HG03025 (cell line): Measurements from ENCODE around the gene KCNMA1.
A peak's percentile ranks its signal among the peaks of the same experiment; 100 is the strongest.

Experiments
- ATAC-seq: cut with Tn5 transposase; IDR thresholded peaks from one replicate; pipeline ENCODE4 v1.9.1; 2021; ENCODE audit warnings: mild to moderate bottlenecking, moderate library complexity; ENCODE audit not compliant: unreplicated experiment, low FRiP score

KCNMA1 gene

GRCh38 chr10:77005871-77006270 lies 631.7 kb downstream of the KCNMA1 start:
- no peak for ATAC-seq

- no peak for ATAC-seq
These were observed 632.6 kb downstream of the KCNMA1 start for GRCh38 chr10:77004917-77005564.

GRCh38 chr10:77002872-77003271 lies 634.7 kb downstream of the KCNMA1 start:
- ATAC-seq = no peak

- ATAC-seq = no peak
These were observed 636.4 kb downstream of the KCNMA1 start for GRCh38 chr10:77001206-77001605.

DNA sequence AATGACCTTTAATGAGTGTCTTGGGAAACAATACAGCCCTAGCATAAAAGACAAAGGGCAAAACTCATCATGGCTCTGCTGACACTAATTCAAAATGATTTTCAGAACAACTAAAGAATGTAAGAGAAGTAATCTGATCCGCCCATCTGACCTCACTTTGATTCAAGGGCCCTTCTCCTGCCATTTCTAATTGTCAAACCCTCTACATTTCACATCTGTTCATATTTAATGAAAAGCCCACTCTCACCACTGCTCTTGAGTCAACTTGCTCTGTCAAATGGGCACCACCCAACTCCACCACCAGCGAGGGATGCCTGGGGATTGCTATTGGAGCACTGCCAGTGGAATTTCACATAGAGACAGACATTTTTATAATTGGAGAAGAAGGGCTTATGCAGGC lies 639.2 kb downstream of the KCNMA1 start:
- no peak for ATAC-seq

DNA sequence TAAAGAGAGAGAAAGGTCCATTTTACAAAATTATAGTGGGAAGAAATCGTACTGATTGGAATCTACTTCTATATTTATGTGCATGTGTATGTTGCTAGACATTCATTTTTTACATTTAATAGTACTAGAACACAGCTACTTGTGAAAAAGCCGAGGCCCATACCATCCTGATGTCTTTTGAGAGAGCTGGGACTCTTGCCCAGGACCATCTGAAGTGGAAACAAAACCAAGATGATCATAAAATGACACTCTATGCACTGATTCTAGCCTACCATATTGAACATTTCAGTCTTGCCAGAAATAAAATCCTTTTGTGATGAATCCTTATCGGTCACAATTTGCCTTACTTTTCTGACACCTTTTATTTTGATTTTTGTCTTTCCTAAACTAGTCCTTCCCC lies 640.0 kb downstream of the KCNMA1 start:
- no peak for ATAC-seq

DNA sequence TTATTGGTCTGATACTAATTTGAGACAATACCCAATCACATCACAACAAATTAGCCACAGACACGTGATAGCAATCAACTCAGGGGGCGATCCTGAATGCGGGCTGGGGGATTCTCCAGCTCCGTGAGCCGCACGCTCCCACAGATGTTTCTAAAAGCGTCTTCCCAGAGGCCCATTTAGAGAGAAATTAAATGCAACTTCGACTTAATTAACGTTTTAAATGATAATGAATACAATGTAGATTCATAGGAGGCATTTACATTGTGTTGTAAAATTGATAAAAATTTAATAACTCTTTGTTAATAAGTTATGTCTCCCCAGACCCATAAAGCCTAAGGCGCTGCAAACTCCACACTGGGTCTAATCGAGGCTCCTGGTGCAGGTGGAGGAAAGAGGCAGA lies 642.6 kb downstream of the KCNMA1 start:
- no peak for ATAC-seq

GRCh38 chr10:76993213-76993612 lies 644.4 kb downstream of the KCNMA1 start:
- no peak for ATAC-seq

DNA sequence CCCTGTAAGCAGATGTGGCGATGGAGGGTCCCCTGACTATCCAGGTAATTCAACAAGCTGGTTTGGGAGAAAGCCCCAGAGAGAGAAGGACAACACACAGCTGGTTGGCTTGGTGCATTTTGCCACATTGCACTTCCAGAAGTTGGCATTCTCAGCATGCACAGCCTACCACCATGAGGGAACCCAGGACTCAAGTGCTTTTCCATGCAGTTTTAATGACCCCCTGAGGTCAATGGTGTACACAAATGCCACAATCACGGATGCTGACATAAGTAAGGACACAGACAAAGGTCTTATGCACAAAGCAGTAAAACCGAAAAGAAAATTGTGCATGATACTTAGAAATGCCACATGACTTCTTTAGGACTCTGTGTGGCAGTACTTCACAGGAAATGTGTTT lies 645.1 kb downstream of the KCNMA1 start:
- ATAC-seq = no peak

- no peak for ATAC-seq
These were observed 646.0 kb downstream of the KCNMA1 start for GRCh38 chr10:76991621-76992020.

GRCh38 chr10:76990561-76990960 lies 647.0 kb downstream of the KCNMA1 start:
- no peak for ATAC-seq

DNA sequence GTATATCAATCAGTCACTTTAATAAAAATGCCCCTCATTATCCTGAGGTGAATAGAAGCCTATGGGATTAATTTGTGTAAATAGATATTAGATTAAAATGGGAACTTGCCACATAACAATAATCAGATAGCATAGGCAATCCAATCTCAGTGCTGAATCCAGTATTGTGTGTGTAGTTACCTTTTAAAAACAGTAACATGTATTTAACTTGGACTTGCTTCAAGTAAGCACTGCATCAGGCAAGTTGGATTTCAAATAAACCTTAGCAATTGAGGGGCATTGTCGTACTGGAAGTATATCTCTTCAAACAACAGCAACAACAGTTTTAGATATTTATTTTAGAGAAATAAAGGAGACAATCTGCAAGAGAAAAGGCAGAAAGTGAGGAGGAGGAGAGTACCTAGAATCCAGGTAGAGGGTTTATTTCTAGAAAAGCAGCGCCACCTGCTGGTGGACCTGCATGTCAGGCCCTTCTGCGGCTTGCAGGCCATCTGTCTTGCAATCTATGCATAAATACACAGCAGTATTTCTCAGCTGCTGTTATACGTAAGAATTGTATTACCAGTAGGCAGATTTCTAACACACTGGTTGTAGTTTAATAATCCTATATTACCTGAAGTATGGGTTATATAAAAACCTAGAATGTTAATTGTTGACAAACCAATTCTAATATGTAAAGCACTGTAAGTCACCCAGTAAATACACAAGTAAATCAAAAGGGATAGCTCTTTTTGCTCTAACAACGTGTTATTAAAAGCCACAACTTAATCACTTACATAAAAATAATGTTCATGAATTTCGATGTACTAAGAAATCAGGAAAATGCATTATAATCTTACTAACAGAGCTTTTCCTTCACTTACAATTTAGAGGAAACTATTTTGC lies 652.8 kb downstream of the KCNMA1 start:
- peak; percentile 71 for ATAC-seq

GRCh38 chr10:76983624-76984023 lies 654.0 kb downstream of the KCNMA1 start:
- ATAC-seq = no peak

GRCh38 chr10:76982671-76983070 lies 654.9 kb downstream of the KCNMA1 start:
- no peak for ATAC-seq

GRCh38 chr10:76981251-76981650 lies 656.4 kb downstream of the KCNMA1 start:
- ATAC-seq = no peak

GRCh38 chr10:76977901-76978300 lies 659.7 kb downstream of the KCNMA1 start:
- no peak for ATAC-seq

GRCh38 chr10:76977046-76977445 lies 660.6 kb downstream of the KCNMA1 start:
- ATAC-seq = no peak

- no peak for ATAC-seq
These were observed 661.5 kb downstream of the KCNMA1 start for GRCh38 chr10:76976142-76976541.

DNA sequence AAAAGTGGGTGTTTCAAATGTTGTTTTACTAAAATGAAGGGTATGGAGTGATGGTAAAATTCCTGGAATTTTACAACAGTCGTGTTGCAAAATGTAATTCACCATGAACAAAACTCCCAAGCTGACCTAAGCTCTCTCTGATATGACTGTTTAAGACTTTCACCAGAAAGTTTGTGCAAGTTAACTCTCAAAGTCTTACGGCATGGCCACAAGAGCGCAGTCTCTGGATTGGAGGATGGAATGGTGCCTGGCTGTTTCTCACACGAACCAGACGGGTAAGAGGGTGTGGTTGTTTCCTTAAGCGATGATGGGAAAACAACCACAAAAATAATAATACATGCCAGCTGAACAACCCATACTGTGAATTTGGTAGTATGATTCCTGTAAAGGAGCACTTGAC lies 662.5 kb downstream of the KCNMA1 start:
- ATAC-seq = no peak

DNA sequence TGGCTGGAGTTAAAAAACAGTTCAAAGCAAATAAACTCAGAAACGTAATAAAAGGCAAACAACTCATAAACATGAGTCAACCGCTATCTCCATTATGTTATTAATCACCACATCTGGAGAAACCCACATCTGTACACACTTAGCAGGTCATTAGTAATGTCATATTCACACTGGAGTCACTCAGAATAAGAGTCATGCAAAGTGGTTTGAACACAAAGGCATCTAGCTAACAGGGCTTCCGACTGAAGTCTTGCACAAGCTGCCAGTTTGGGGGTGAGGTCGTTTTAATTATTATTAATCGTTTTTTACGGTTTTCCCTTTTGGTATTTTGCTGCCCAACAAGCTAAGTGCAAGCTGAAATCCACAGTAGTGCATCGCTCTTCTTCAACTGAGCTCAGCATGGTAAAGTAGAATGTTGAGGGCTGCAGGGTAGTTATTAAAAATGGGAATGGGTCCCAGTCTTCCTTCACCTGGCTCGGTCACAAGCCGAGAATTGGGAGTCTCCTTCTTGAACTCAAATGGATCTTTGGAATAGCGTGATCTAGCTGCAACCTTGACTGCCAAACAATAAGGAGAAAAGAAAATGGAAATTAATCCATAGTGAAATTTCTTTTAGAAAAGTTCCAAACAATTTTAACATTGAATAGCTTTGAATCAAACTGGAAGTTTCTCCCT lies 663.5 kb downstream of the KCNMA1 start:
- ATAC-seq = no peak
